Measurements from ENCODE around the gene IL17RC. TPM values are rescaled to one million over a fixed set of nuclear protein-coding genes. Genes with fewer than 3 reads are reported as not detected.
"Not testable (repeated sequence)": the region's sequence is repeated elsewhere in the genome, so short reads cannot be mapped to it uniquely, and the experiment has no call there.

Gene IL17RC
- total RNA-seq, 1 experiment from 2014 or later: 17.6 TPM

GRCh38 chr3:9896755-9897407 lies 20.0 kb upstream of the IL17RC start:
- H3K79me2 ChIP-seq (ENCODE audit: insufficient read depth, low read length): peaks cover 22% of the 10 kb centered on the region
- RAD21 ChIA-PET (ENCODE audit: low non-redundant PET in 1 of 2, low total read pairs in 2 of 2, uncharacterized antibody in 2 of 2, unreplicated experiment in 2 of 2); H3K9me2 ChIP-seq (ENCODE audit: insufficient read depth); DNase-seq (ENCODE audit: low read depth, low spot score); CTCF ChIA-PET; H3K4me3 ChIP-seq (replicated peaks in 1 of 2; ENCODE audit: low read depth in 1 of 2, low read length in 2 of 2); intact Hi-C loops (cut with micrococcal nuclease); POLR2A ChIA-PET; ATAC-seq; BruUV-seq (replicated peaks); H3K9ac ChIP-seq (ENCODE audit: low read length); H3K27ac ChIP-seq (ENCODE audit: low read depth, low read length); H3K27me3 ChIP-seq (ENCODE audit: insufficient read depth, low read length); H2AFZ ChIP-seq (ENCODE audit: low read depth, low read length, poor library complexity, severe bottlenecking); H4K20me1 ChIP-seq (ENCODE audit: insufficient read depth); H3K9me3 ChIP-seq (ENCODE audit: control insufficient read depth in 1 of 2, insufficient read depth in 1 of 2, low read depth in 1 of 2, low read length in 2 of 2): not testable (repeated sequence)
- H3K4me2 ChIP-seq (ENCODE audit: low read length): peak overlapping the region; percentile 30; the same call in 1 of the 2 replicates
- H3K4me1 ChIP-seq (ENCODE audit: control insufficient read depth in 1 of 2, insufficient read depth in 2 of 2, low read length in 2 of 2): peaks cover 5 to 37% of the 10 kb centered on the region in 2 experiments; a peak in 3 of 4 replicates
- peaks cover 11 to 17% of the 10 kb centered on the region in 2 experiments; a peak in 3 of 4 replicates for H3K36me3 ChIP-seq (ENCODE audit: control insufficient read depth in 1 of 2, insufficient read depth in 2 of 2, low read length in 2 of 2)

- POLR2A ChIA-PET: interaction anchor here (1.0 to 1.1 kb wide), 2 partner anchors 18 to 19 kb away, joined by 3 read pairs; partner anchors contain the start of genes CIDEC and IL17RC
- DNase-seq (ENCODE audit: low read depth, low spot score) (peak; percentile 56), ATAC-seq (peak; percentile 29)
- H3K4me3 ChIP-seq (replicated peaks in 1 of 2; ENCODE audit: low read depth in 1 of 2, low read length in 2 of 2): no peak overlapping the region
- peaks cover 13% of the 10 kb centered on the region for H3K79me2 ChIP-seq (ENCODE audit: insufficient read depth, low read length)
- CTCF ChIA-PET: no interaction called here
- no peak overlapping the region for H2AFZ ChIP-seq (ENCODE audit: low read depth, low read length, poor library complexity, severe bottlenecking)
- peaks cover 10 to 42% of the 10 kb centered on the region in 2 experiments; a peak in 3 of 4 replicates for H3K4me1 ChIP-seq (ENCODE audit: control insufficient read depth in 1 of 2, insufficient read depth in 2 of 2, low read length in 2 of 2)
- intact Hi-C loops (cut with micrococcal nuclease): no loop called here
- peaks cover 7 to 12% of the 10 kb centered on the region in 2 experiments; a peak in 3 of 4 replicates for H3K36me3 ChIP-seq (ENCODE audit: control insufficient read depth in 1 of 2, insufficient read depth in 2 of 2, low read length in 2 of 2)
- TF ChIP-seq CTCF (IDR thresholded peaks at IDR 0.05 in 2 of 3, conservative IDR thresholded peaks at IDR 0.05 in 1 of 3; ENCODE audit: borderline replicate concordance in 1 of 3, insufficient read depth in 1 of 3, low read depth in 2 of 3, low read length in 2 of 3) (no peak), MAX (IDR thresholded peaks at IDR 0.05) (peak; percentile 57; the same call in 1 of the 2 replicates), SP1 (IDR thresholded peaks at IDR 0.05; ENCODE audit: low read depth) (no peak; the same call in 1 of the 2 replicates), YY1 (IDR thresholded peaks at IDR 0.05; ENCODE audit: extremely low read depth, insufficient replicate concordance, low read depth, low read length) (peak; percentile 48)
- no peaks in the 10 kb centered on the region for H4K20me1 ChIP-seq (ENCODE audit: insufficient read depth)
- no TSS peak for BruUV-seq (replicated peaks)
- H3K9ac ChIP-seq (ENCODE audit: low read length): no peak overlapping the region
- H3K9me2 ChIP-seq (ENCODE audit: insufficient read depth): no peaks in the 10 kb centered on the region
- no peaks in the 10 kb centered on the region for H3K9me3 ChIP-seq (ENCODE audit: control insufficient read depth in 1 of 2, insufficient read depth in 1 of 2, low read depth in 1 of 2, low read length in 2 of 2)
- no peaks in the 10 kb centered on the region for H3K27me3 ChIP-seq (ENCODE audit: insufficient read depth, low read length)
- no peak overlapping the region for H3K27ac ChIP-seq (ENCODE audit: low read depth, low read length)
- RAD21 ChIA-PET (ENCODE audit: low non-redundant PET in 1 of 2, low total read pairs in 2 of 2, uncharacterized antibody in 2 of 2, unreplicated experiment in 2 of 2): no interaction called here
- H3K4me2 ChIP-seq (ENCODE audit: low read length): peak overlapping the region; percentile 30; the same call in 1 of the 2 replicates
Measured at GRCh38 chr3:9897408-9898372, 19.2 kb upstream of the IL17RC start.
